GM18870 (cell line): ENCODE measurements around the gene TNNI3K.
A peak's percentile ranks its signal among the peaks of the same experiment; 100 is the strongest.

Source experiments
- ATAC-seq: cut with Tn5 transposase; IDR thresholded peaks from one replicate; pipeline ENCODE4 v1.9.1; 2021; ENCODE audit warnings: moderate library complexity; ENCODE audit not compliant: unreplicated experiment

The TNNI3K gene

GRCh38 chr1:74392186-74392585 lies 157.0 kb downstream of the TNNI3K start:
- ATAC-seq, result no peak

GRCh38 chr1:74392840-74393239 lies 157.7 kb downstream of the TNNI3K start:
- ATAC-seq, result no peak

- no peak for ATAC-seq
Observed at GRCh38 chr1:74395571-74395970, 160.4 kb downstream of the TNNI3K start.

- no peak for ATAC-seq
Observed at GRCh38 chr1:74396462-74396861, 161.3 kb downstream of the TNNI3K start.

- ATAC-seq, result no peak
Observed at GRCh38 chr1:74396933-74397332, 161.7 kb downstream of the TNNI3K start.

GRCh38 chr1:74399249-74399648 lies 164.1 kb downstream of the TNNI3K start:
- ATAC-seq, result peak; percentile 85

- ATAC-seq, result no peak
Observed at GRCh38 chr1:74402873-74403272, 167.7 kb downstream of the TNNI3K start.

GRCh38 chr1:74403606-74404005 lies 168.4 kb downstream of the TNNI3K start:
- ATAC-seq, result no peak

- ATAC-seq, result no peak
Observed at GRCh38 chr1:74406759-74407158, 171.6 kb downstream of the TNNI3K start.

GRCh38 chr1:74407902-74408301 lies 172.7 kb downstream of the TNNI3K start:
- ATAC-seq, result no peak

GRCh38 chr1:74412244-74412643 lies 177.1 kb downstream of the TNNI3K start:
- no peak for ATAC-seq

- ATAC-seq, result peak; percentile 42
Observed at GRCh38 chr1:74415935-74416334, 180.7 kb downstream of the TNNI3K start.

- ATAC-seq, result no peak
Observed at GRCh38 chr1:74419611-74420010, 184.4 kb downstream of the TNNI3K start.

- ATAC-seq, result no peak
Observed at GRCh38 chr1:74420467-74420866, 185.3 kb downstream of the TNNI3K start.

- no peak for ATAC-seq
Observed at GRCh38 chr1:74422421-74423292, 187.5 kb downstream of the TNNI3K start.

- no peak for ATAC-seq
Observed at GRCh38 chr1:74423471-74423870, 188.3 kb downstream of the TNNI3K start.

GRCh38 chr1:74425676-74426075 lies 190.5 kb downstream of the TNNI3K start:
- ATAC-seq, result no peak

GRCh38 chr1:74426208-74426937 lies 191.2 kb downstream of the TNNI3K start:
- ATAC-seq, result no peak

- ATAC-seq, result no peak
Observed at GRCh38 chr1:74427681-74428080, 192.5 kb downstream of the TNNI3K start.

GRCh38 chr1:74429580-74429979 lies 194.4 kb downstream of the TNNI3K start:
- ATAC-seq, result no peak

- no peak for ATAC-seq
Observed at GRCh38 chr1:74430342-74430934, 195.3 kb downstream of the TNNI3K start.

GRCh38 chr1:74431531-74431930 lies 196.3 kb downstream of the TNNI3K start:
- ATAC-seq, result no peak
